Colonic mucosa (tissue), 4 donors: ENCODE data around the gene LPAR3. TPM values are rescaled to one million over a fixed set of nuclear protein-coding genes. Genes with fewer than 3 reads are reported as not detected.

Experiments
- DNase-seq: peaks from one replicate; pipeline ENCODE4 v3.0.0-alpha.2; 2020
- H3K27ac ChIP-seq: fragments of 200-600 bp; one replicate; pipeline ENCODE4 v1.8.0; 2021
- H3K27me3 ChIP-seq: fragments of 200-600 bp; one replicate; pipeline ENCODE4 v1.8.0; 2021
- H3K36me3 ChIP-seq: fragments of 200-600 bp; one replicate; pipeline ENCODE4 v1.8.0; 2021
- H3K4me1 ChIP-seq: fragments of 200-600 bp; one replicate; pipeline ENCODE4 v1.8.0; 2021; ENCODE audit warnings: mild to moderate bottlenecking
- H3K4me3 ChIP-seq: fragments of 200-600 bp; one replicate; pipeline ENCODE4 v1.8.0; 2021
- H3K9ac ChIP-seq, 2 donors: one replicate each; pipeline ENCODE4 v1.7.0; 2013; ENCODE audit warnings: control low read depth in 2 of 2, low read depth in 2 of 2, low read length in 2 of 2
- H3K9me3 ChIP-seq: fragments of 200-600 bp; one replicate; pipeline ENCODE4 v1.8.0; 2021
- intact Hi-C: fragments of 100-400 bp; cut with DNase I; formaldehyde crosslinking; loops from one replicate; pipeline ENCODE4 v1.14.1; 2022
- total RNA-seq, 2 donors: library from RNA; stranded (reverse); fragmentation: NEBNext Ultra II Directional in 1 of 2; extraction: Animal tissue kit (Norgen Biotek cat#: 25700) in 1 of 2; gene quantifications; one replicate each; pipeline ENCODE4 v1.2.1, GENCODE V29; 2021
- TF ChIP-seq, protein P1 (sequence below): fragments of 200-600 bp; IDR thresholded peaks from one replicate; pipeline ENCODE4 v1.8.0; 2022; ENCODE audit warnings: antibody characterized with exemption, mild to moderate bottlenecking
- donor health status: healthy.
- donor health status: DM: no; HTN: no; CAD: no.
- donor health status: DM: no; HTN: no; CAD: no.

Gene LPAR3
- total RNA-seq, 2 donors from 2014 or later: 2.3 to 3.6 TPM

GRCh38 chr1:84857906-84858305 is 35.1 kb downstream of the LPAR3 start:
- Histone ChIP-seq H3K4me1 (peaks cover 7% of the 10 kb centered on the region), H3K27ac (no peak overlapping the region), H3K4me3 (no peak overlapping the region), H3K9ac (no peak overlapping the region), H3K27me3 (no peaks in the 10 kb centered on the region), H3K36me3 (no peaks in the 10 kb centered on the region), H3K9me3 (no peaks in the 10 kb centered on the region)
- intact Hi-C loops: no loop called here
- DNase-seq: no peak
- TF ChIP-seq, protein P1, sequence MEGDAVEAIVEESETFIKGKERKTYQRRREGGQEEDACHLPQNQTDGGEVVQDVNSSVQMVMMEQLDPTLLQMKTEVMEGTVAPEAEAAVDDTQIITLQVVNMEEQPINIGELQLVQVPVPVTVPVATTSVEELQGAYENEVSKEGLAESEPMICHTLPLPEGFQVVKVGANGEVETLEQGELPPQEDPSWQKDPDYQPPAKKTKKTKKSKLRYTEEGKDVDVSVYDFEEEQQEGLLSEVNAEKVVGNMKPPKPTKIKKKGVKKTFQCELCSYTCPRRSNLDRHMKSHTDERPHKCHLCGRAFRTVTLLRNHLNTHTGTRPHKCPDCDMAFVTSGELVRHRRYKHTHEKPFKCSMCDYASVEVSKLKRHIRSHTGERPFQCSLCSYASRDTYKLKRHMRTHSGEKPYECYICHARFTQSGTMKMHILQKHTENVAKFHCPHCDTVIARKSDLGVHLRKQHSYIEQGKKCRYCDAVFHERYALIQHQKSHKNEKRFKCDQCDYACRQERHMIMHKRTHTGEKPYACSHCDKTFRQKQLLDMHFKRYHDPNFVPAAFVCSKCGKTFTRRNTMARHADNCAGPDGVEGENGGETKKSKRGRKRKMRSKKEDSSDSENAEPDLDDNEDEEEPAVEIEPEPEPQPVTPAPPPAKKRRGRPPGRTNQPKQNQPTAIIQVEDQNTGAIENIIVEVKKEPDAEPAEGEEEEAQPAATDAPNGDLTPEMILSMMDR: no peak

DNA sequence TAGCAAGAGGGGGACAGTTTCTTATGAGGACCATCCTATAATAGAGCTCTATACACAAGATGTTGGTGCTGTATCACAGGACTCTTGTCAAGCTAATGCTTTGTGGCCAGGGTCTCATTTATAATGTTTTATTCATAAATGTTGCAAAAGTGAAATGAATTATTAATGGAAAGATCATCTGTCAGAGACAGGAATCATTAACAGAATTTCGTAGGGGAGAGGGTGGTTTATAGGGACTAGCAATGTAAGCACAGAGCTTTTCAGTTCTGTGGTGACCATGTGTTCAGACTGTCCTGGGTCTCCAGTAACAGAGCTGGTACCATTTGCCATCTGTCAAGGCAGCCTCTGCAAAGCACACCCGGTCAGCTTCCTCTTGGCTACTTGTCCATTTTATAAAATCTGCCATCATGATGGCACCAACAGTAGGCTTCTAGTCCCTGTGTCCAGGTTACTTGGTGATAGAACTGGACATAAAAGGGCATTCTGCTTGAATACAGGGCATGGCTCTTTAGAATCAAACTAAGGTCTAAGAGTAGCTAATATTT is 36.2 kb downstream of the LPAR3 start:
- TF ChIP-seq, protein P1: no peak

DNA sequence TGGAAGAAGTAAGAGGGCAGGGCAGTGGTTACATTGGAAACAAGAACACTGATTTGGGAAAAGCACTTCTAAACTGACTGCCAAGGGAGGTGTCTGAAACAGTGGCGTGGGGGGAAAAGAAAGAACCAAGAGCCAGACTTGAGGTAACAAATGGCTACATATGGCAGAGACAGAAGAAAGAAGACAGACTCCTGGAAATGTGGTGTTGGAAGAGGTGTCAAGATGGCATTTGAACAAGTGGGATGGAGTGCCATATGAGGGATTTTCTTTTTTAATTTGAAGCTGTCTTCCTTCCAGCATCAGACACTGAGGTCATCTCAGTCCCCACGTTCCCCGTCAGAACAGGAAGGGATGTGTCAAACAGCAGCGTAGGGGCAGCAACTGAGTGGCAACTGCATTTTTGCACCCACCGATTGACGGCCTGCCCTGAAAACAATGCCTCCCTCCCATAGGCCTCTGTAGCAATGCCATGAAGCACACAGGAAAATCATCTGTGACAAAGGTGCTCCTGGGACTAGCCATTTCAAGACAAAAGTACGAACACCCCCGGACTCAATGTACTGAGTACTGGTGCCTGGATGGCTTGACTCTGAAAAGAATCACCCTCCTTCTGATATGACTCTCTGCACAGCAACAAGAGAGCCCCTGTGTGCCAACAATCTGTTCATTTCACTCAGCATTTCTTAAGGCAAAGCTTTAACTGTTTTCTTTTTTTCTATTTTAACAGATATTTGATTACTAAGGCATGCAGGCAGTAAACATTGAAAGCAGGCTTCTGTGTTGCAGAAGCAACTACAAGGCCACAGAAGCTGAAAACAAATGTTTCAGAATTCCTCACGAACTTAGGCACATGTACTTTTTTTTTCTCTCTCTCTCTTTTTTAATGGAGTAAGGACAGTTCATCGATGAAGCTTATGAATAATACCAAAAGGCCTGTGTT is 37.0 kb downstream of the LPAR3 start:
- Histone ChIP-seq H3K9ac (no peak overlapping the region), H3K9me3 (no peaks in the 10 kb centered on the region)
- intact Hi-C loops: no loop called here

More for the DNA sequence above, 36.2 kb downstream of the LPAR3 start:
- intact Hi-C loops: no loop called here
- H3K4me3 ChIP-seq: no peak overlapping the region
- H3K36me3 ChIP-seq: no peaks in the 10 kb centered on the region
- H3K4me1 ChIP-seq: peaks cover 7% of the 10 kb centered on the region
- no peak overlapping the region for H3K9ac ChIP-seq
- H3K9me3 ChIP-seq: no peaks in the 10 kb centered on the region
- no peak overlapping the region for H3K27ac ChIP-seq
- no peak for DNase-seq
- no peaks in the 10 kb centered on the region for H3K27me3 ChIP-seq

DNA sequence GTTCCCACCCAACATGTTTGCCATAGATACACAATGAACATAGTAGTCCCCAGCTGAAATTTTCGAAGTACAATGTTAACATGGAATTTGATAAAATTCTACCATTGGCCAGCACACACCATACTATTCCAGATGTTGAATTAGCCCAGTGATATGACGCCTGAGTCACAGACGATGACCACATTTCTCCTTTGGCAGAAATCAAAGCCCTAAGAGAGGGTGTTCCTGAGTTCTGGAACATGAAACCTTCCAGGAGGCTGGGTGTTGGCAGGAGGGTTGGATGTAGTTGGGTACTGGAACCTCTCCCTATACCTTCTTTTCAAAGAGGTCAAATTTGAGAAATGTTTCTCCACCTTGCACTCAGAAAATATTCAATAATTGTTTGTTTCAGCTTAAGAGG is 37.8 kb downstream of the LPAR3 start:
- no peaks in the 10 kb centered on the region for H3K36me3 ChIP-seq
- H3K4me1 ChIP-seq: peaks cover 7% of the 10 kb centered on the region
- TF ChIP-seq, protein P1: no peak
- H3K4me3 ChIP-seq: no peak overlapping the region
- no peak for DNase-seq
- no peak overlapping the region for H3K27ac ChIP-seq
- intact Hi-C loops: no loop called here
- no peaks in the 10 kb centered on the region for H3K9me3 ChIP-seq
- H3K27me3 ChIP-seq: no peaks in the 10 kb centered on the region
- H3K9ac ChIP-seq: no peak overlapping the region

More for the DNA sequence above, 37.0 kb downstream of the LPAR3 start:
- H3K36me3 ChIP-seq: no peaks in the 10 kb centered on the region
- no peak overlapping the region for H3K27ac ChIP-seq
- no peaks in the 10 kb centered on the region for H3K27me3 ChIP-seq
- H3K4me1 ChIP-seq: peaks cover 7% of the 10 kb centered on the region
- TF ChIP-seq, protein P1: no peak
- no peak overlapping the region for H3K4me3 ChIP-seq
- peak; percentile 8 for DNase-seq

DNA sequence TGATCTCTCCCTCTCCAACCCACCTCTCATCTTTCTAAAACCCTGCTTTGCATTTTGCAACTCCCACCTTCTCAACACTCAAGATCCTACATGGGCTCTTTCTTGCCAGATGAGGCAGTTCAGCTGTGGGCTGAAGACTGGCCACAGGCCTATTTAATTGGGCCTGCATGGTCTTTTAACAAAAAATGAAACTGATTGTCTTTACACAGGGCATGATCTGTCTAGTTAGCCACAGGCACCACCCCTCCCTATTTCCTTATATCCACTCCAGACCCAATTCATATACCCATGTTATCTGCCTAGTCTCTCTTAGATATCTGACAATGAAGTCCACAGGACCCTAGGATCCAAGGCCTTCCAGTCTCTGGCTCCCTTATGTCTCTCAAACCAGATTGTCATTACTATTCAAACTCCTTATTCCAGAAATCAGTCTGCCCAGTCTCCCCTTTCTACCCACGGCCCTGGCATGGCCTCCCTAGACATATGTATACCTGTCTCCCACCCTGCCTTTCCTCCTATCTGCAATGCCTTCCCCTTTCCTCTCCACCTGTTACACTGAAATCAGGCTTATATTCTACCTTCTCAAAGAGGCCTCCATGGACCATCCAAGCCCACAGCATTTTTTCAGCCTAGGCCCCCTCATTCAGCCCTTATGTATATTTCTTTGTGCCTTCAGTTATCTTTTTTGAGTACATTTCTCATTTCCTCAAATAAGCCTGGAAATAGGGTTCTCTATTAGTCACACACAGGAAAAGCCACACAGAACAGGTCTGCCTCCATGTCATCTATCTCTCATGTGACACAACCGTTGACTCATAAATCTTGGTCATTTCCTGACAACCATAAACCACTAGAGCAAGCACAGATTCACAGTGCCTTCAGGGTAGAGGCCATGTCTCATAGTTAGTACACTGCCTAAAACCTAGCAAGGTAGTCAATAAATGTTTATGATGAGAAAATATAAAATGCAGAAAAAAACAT is 39.0 kb downstream of the LPAR3 start:
- H3K36me3 ChIP-seq: no peaks in the 10 kb centered on the region
- H3K9me3 ChIP-seq: no peaks in the 10 kb centered on the region
- no peak overlapping the region for H3K4me3 ChIP-seq
- H3K27ac ChIP-seq: peak overlapping the region; percentile 35
- H3K4me1 ChIP-seq: peaks cover 7% of the 10 kb centered on the region
- intact Hi-C loops: no loop called here
- no peak overlapping the region for H3K9ac ChIP-seq
- TF ChIP-seq, protein P1: no peak
- H3K27me3 ChIP-seq: no peaks in the 10 kb centered on the region
- DNase-seq: peak; percentile 36
